IPS-20b (cell line): ENCODE measurements around the gene VTCN1.
"Not testable (repeated sequence)": the region's sequence is repeated elsewhere in the genome, so short reads cannot be mapped to it uniquely, and the experiment has no call there.

Experiments
- H3K27ac ChIP-seq: one replicate; pipeline ENCODE4 v1.5.1; 2013; ENCODE audit warnings: low read length
- H3K27me3 ChIP-seq: 2 replicates; pipeline ENCODE4 v1.6.1; 2013; ENCODE audit warnings: mild to moderate bottlenecking, low read length, inconsistent platforms; ENCODE audit not compliant: insufficient read depth
- H3K36me3 ChIP-seq: 2 replicates; pipeline ENCODE4 v1.6.1; 2013; ENCODE audit warnings: low read depth, mild to moderate bottlenecking, inconsistent platforms, low read length, moderate library complexity; ENCODE audit not compliant: insufficient read depth
- H3K4me1 ChIP-seq: 2 replicates; pipeline ENCODE4 v1.6.1; 2013; ENCODE audit warnings: mild to moderate bottlenecking, control low read depth, inconsistent platforms, low read length, moderate library complexity; ENCODE audit not compliant: insufficient read depth
- H3K4me3 ChIP-seq: 2 replicates; pipeline ENCODE4 v1.5.1; 2013; ENCODE audit warnings: mild to moderate bottlenecking, low read length, inconsistent platforms
- H3K9ac ChIP-seq: 2 replicates; pipeline ENCODE4 v1.6.1; 2013; ENCODE audit warnings: low read depth, mild to moderate bottlenecking, inconsistent platforms, low read length, moderate library complexity
- H3K9me3 ChIP-seq: 2 replicates; pipeline ENCODE4 v1.6.1; 2013; ENCODE audit warnings: mild to moderate bottlenecking, low read depth, low read length, inconsistent platforms; ENCODE audit not compliant: insufficient read depth

The VTCN1 gene

DNA sequence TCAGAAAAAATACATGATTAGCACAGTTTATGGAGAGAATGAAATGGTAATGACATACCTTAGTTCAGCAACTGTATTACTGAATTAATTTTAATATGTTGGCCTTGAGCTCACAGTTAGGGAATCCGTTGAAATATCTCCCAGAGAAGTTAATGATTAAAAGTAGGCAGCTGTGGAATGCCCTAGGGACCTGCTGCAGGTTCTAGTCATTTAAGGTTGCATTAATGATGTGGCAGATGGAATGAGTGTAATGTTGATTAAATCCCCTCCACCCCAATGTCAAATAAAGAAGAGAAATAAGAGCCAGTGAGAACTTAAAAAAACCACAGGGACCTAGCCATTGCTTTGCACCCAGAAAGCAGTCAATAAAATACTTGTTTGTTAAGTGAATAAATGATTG is 48.8 kb downstream of the VTCN1 start:
- Histone ChIP-seq H3K9me3 (no peaks in the 10 kb centered on the region), H3K9ac (no peak overlapping the region), H3K36me3 (no peaks in the 10 kb centered on the region), H3K4me3 (no peak overlapping the region), H3K27ac (no peak overlapping the region), H3K27me3 (no peaks in the 10 kb centered on the region), H3K4me1 (peaks cover 6% of the 10 kb centered on the region; the same call in 1 of the 2 replicates)

DNA sequence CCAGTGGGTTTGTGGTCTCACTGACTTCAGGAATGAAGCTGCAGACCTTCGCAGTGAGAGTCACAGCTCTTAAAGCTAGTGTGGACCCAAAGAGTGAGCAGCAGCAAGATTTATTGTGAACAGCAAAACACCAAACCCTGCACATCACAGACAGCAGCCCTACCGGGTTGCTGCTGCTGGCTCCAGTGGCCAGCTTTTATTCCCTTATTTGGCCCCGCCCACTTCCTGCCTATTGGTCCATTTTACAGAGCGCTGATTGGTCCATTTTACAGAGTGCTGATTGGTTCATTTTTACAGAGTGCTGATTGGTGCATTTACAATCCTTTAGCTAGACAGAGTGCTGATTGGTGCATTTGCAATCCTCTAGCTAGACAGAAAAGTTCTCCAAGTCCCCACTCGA is 59.4 kb downstream of the VTCN1 start:
- not testable (repeated sequence) for H3K36me3 ChIP-seq, H3K9ac ChIP-seq, H3K27me3 ChIP-seq, H3K4me3 ChIP-seq, H3K27ac ChIP-seq, H3K9me3 ChIP-seq, H3K4me1 ChIP-seq

DNA sequence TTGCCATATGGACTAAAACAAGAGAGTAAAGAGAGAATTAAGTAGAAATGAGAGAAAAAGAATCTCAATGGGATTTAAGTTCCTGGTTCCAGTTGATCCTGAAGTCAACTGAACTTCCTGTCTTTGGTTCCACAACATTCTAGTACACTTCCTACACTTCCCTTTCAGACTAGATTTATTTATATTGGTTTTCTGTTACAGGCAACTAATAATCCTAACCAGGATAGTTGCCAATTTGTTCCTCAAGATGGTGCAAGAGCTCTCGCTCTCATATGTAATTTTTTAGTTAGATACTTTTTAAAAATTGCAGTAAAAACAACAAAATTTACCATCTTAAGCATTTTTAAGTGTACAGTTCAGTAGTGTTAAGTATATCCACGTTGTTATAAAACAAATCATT is 60.4 kb downstream of the VTCN1 start:
- no peak overlapping the region for H3K9ac ChIP-seq
- H3K4me1 ChIP-seq = peaks cover 10% of the 10 kb centered on the region
- no peak overlapping the region for H3K4me3 ChIP-seq
- H3K27ac ChIP-seq = no peak overlapping the region
- H3K36me3 ChIP-seq = no peaks in the 10 kb centered on the region
- H3K9me3 ChIP-seq = peaks cover 3% of the 10 kb centered on the region; the same call in 1 of the 2 replicates
- no peaks in the 10 kb centered on the region for H3K27me3 ChIP-seq

DNA sequence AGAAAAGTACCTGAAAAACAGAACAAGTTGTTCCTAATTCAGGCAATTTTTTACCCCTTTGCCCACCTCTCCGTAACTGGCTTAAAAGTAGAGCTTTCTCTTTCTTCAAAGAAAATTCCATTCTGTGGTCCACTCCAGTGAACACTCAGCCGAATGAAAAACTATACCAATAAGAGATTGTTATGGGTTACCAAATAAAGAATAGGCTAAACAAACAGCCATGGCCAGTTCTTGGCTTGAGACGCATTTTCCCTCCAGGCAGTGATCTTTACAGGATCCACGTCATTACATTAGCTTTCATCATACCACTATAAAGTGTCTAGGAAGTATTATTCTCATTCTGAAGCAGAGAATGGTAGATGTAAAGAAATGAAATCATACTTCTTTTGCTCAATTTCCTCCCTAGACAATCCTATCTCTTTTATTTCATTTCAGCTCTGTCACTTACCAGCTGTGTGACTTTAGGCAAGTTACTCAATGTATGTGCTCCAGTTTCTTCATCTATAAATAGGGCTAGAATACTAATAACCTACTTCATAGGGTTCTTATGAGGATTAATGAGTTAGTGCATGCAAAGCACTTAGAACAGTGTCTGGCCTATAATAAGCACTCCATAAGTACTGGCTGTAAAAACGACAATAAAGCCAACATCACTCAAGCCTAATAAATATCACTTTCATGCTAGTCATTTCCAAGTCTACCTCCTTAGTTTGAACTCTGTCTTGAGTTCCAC is 62.7 kb downstream of the VTCN1 start:
- H3K4me3 ChIP-seq = no peak overlapping the region
- no peak overlapping the region for H3K27ac ChIP-seq
- peaks cover 3% of the 10 kb centered on the region; the same call in 1 of the 2 replicates for H3K9me3 ChIP-seq
- H3K9ac ChIP-seq = no peak overlapping the region
- H3K4me1 ChIP-seq = peaks cover 10% of the 10 kb centered on the region
- no peaks in the 10 kb centered on the region for H3K27me3 ChIP-seq
- no peaks in the 10 kb centered on the region for H3K36me3 ChIP-seq

- Histone ChIP-seq H3K9ac (no peak overlapping the region), H3K4me1 (peaks cover 10% of the 10 kb centered on the region), H3K27me3 (no peaks in the 10 kb centered on the region), H3K27ac (no peak overlapping the region), H3K36me3 (no peaks in the 10 kb centered on the region), H3K9me3 (peaks cover 3% of the 10 kb centered on the region; the same call in 1 of the 2 replicates), H3K4me3 (no peak overlapping the region)
Observed at GRCh38 chr1:117147341-117147831, 63.3 kb downstream of the VTCN1 start.

DNA sequence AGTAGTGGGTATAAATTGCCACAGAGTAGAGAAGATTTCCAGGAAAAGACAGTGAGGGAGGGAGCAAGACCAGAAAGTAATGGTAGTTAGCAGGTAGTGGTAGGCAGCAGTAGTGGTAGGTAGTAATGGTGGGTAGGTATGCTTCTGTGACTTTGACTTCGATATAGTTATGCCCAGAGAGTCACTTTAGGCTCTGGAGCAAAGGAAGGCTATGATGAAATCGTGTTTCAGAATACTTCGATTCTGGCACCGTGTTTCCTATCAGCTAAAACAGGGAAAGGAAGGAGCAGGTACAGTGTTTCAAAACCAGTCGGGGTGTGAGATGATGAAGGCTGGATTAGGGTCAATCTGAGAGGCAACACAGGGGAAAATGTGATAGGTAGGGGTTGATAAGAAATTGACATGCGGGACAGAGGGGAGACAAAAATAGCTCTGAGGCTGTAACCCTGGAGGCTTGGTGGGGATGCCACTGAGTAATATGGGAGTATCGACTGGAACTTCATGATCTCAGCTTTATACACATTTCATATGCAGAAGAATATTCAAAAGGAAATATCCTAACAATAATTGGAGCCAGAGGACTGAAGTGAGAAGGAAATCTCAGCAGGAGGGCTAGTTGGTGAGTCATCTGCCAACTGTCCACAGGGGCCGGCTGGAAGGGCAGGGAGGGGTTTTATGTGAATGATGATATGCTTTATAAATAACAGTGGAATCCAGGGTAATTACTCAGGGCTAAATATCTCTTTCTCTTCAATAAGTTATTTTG is 64.0 kb downstream of the VTCN1 start:
- H3K27ac ChIP-seq = no peak overlapping the region
- H3K4me3 ChIP-seq = no peak overlapping the region
- no peak overlapping the region for H3K9ac ChIP-seq

GRCh38 chr1:117146072-117146471 is 64.7 kb downstream of the VTCN1 start:
- H3K36me3 ChIP-seq = no peaks in the 10 kb centered on the region
- H3K9ac ChIP-seq = no peak overlapping the region
- H3K9me3 ChIP-seq = no peaks in the 10 kb centered on the region
- no peak overlapping the region for H3K27ac ChIP-seq
- H3K27me3 ChIP-seq = no peaks in the 10 kb centered on the region
- H3K4me3 ChIP-seq = no peak overlapping the region
- H3K4me1 ChIP-seq = peaks cover 10% of the 10 kb centered on the region

More for the DNA sequence above, 64.0 kb downstream of the VTCN1 start:
- H3K9me3 ChIP-seq = peaks cover 3% of the 10 kb centered on the region; the same call in 1 of the 2 replicates
- no peaks in the 10 kb centered on the region for H3K36me3 ChIP-seq
- no peaks in the 10 kb centered on the region for H3K27me3 ChIP-seq
- peaks cover 10% of the 10 kb centered on the region for H3K4me1 ChIP-seq

- no peaks in the 10 kb centered on the region for H3K9me3 ChIP-seq
Observed at GRCh38 chr1:117143871-117144270, 66.9 kb downstream of the VTCN1 start.

DNA sequence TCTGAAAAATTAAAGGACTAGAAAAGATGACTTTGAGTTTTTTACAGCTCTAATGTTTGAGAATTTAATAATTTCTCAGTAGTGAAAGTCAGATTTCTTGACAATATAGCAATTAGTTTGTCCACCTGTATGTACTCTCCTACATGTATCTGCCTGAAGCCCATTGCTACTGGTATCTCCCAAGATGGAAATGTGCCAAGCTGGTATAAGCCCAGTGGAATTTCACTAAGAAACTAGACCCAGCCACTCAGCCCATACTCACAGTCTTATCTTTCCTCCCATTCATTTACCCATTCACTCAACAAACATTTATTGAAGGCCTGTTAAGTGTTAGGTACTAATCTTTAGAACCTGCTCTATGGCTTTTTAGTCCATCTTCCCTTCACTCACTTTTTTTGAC is 67.6 kb downstream of the VTCN1 start:
- Histone ChIP-seq H3K9ac (no peak overlapping the region), H3K27ac (no peak overlapping the region), H3K27me3 (no peaks in the 10 kb centered on the region), H3K9me3 (no peaks in the 10 kb centered on the region), H3K4me3 (no peak overlapping the region), H3K36me3 (no peaks in the 10 kb centered on the region), H3K4me1 (peaks cover 10% of the 10 kb centered on the region)

More at GRCh38 chr1:117143871-117144270, 66.9 kb downstream of the VTCN1 start:
- Histone ChIP-seq H3K36me3 (no peaks in the 10 kb centered on the region), H3K4me1 (peaks cover 10% of the 10 kb centered on the region), H3K9ac (no peak overlapping the region), H3K27ac (no peak overlapping the region), H3K4me3 (no peak overlapping the region), H3K27me3 (no peaks in the 10 kb centered on the region)

- Histone ChIP-seq H3K27me3 (no peaks in the 10 kb centered on the region), H3K4me1 (peaks cover 10% of the 10 kb centered on the region), H3K36me3 (no peaks in the 10 kb centered on the region), H3K27ac (no peak overlapping the region), H3K9ac (no peak overlapping the region), H3K4me3 (no peak overlapping the region), H3K9me3 (no peaks in the 10 kb centered on the region)
Observed at GRCh38 chr1:117142200-117142599, 68.5 kb downstream of the VTCN1 start.

GRCh38 chr1:117138561-117138960 is 72.2 kb downstream of the VTCN1 start:
- no peaks in the 10 kb centered on the region for H3K9me3 ChIP-seq
- no peaks in the 10 kb centered on the region for H3K27me3 ChIP-seq
- no peak overlapping the region for H3K9ac ChIP-seq
- peaks cover 25% of the 10 kb centered on the region for H3K4me1 ChIP-seq
- no peak overlapping the region for H3K4me3 ChIP-seq
- no peak overlapping the region for H3K27ac ChIP-seq
- no peaks in the 10 kb centered on the region for H3K36me3 ChIP-seq

- no peak overlapping the region for H3K9ac ChIP-seq
- no peaks in the 10 kb centered on the region for H3K36me3 ChIP-seq
- no peaks in the 10 kb centered on the region for H3K9me3 ChIP-seq
- H3K4me1 ChIP-seq = peaks cover 25% of the 10 kb centered on the region
- no peaks in the 10 kb centered on the region for H3K27me3 ChIP-seq
- H3K27ac ChIP-seq = no peak overlapping the region
- no peak overlapping the region for H3K4me3 ChIP-seq
Observed at GRCh38 chr1:117138106-117138505, 72.6 kb downstream of the VTCN1 start.
